Smooth muscle cell (in vitro differentiated cells): Measurements from ENCODE around the gene JAK1. TPM values are rescaled to one million over a fixed set of nuclear protein-coding genes. Genes with fewer than 3 reads are reported as not detected.

ENCODE experiments used
- DNase-seq: peaks from one replicate; lab custom pipeline; 2025; ENCODE audit not compliant: unreplicated experiment; lab: John Stamatoyannopoulos, UW
- H2AFZ ChIP-seq: fragments of 200-600 bp; sonication (generic); 2 replicates; pipeline ENCODE4 v1.6.0; 2016; ENCODE audit warnings: antibody characterized with exemption, low read depth, mild to moderate bottlenecking
- H3F3A ChIP-seq: fragments of 200-600 bp; sonication (generic); 2 replicates; pipeline ENCODE4 v1.6.0; 2017; ENCODE audit warnings: antibody characterized with exemption, low read depth
- H3K27ac ChIP-seq: fragments of 200-600 bp; sonication (generic); 2 replicates; pipeline ENCODE4 v1.5.1; 2016; ENCODE audit warnings: low read depth, mild to moderate bottlenecking
- H3K27me3 ChIP-seq: fragments of 200-600 bp; sonication (generic); 2 replicates; pipeline ENCODE4 v1.6.1; 2016; ENCODE audit warnings: low read depth, mild to moderate bottlenecking
- H3K36me3 ChIP-seq: fragments of 200-600 bp; sonication (generic); 2 replicates; pipeline ENCODE4 v1.5.1; 2016; ENCODE audit warnings: low read depth
- H3K4me1 ChIP-seq: fragments of 200-600 bp; sonication (generic); 2 replicates; pipeline ENCODE4 v1.5.1; 2016; ENCODE audit warnings: low read depth
- H3K4me2 ChIP-seq: fragments of 200-600 bp; sonication (generic); 2 replicates; pipeline ENCODE4 v1.6.0; 2016; ENCODE audit warnings: mild to moderate bottlenecking
- H3K4me3 ChIP-seq: fragments of 200-600 bp; sonication (generic); 2 replicates; pipeline ENCODE4 v1.5.1; 2016; ENCODE audit warnings: mild to moderate bottlenecking
- H3K79me2 ChIP-seq: fragments of 200-600 bp; sonication (generic); 2 replicates; pipeline ENCODE4 v1.6.0; 2016; ENCODE audit warnings: low read depth, mild to moderate bottlenecking
- H3K9ac ChIP-seq: fragments of 200-600 bp; sonication (generic); 2 replicates; pipeline ENCODE4 v1.6.0; 2016; ENCODE audit warnings: low read depth
- H3K9me3 ChIP-seq: fragments of 200-600 bp; sonication (generic); replicated peaks from 2 replicates; pipeline ENCODE4 v1.5.1; 2016; ENCODE audit warnings: low read depth
- H4K20me1 ChIP-seq: fragments of 200-600 bp; sonication (generic); 2 replicates; pipeline ENCODE4 v1.6.0; 2016; ENCODE audit warnings: low read depth
- WGBS: methylation state at CpG from one replicate; pipeline ENCODE4 v1.1.7; 2016; ENCODE audit warnings: low lambda C conversion rate; 5-methylcytosine and 5-hydroxymethylcytosine counted together
- polyA plus RNA-seq: library from polyadenylated mRNA; unstranded; fragments of >200 nt; fragmentation: Nextera tagmentation; extraction: Ambion mirVana; gene quantifications from 2 replicates; pipeline ENCODE4 v1.2.1, GENCODE V29; 2016
- total RNA-seq: library from RNA; depleted of rRNA; stranded (reverse); fragments of >200 nt; gene quantifications from 2 replicates; pipeline ENCODE4 v1.2.3, GENCODE V29; 2014
- TF ChIP-seq, protein P1 (sequence below): fragments of 200-600 bp; sonication (generic); IDR thresholded peaks from 2 replicates; pipeline ENCODE4 v1.5.1; 2017; ENCODE audit warnings: borderline replicate concordance, mild to moderate bottlenecking, antibody characterized with exemption; ENCODE audit not compliant: insufficient read depth, poor library complexity, severe bottlenecking

Gene JAK1
- total and polyA plus RNA-seq, 2 experiments from 2014 or later = 44.9 to 110 TPM

DNA sequence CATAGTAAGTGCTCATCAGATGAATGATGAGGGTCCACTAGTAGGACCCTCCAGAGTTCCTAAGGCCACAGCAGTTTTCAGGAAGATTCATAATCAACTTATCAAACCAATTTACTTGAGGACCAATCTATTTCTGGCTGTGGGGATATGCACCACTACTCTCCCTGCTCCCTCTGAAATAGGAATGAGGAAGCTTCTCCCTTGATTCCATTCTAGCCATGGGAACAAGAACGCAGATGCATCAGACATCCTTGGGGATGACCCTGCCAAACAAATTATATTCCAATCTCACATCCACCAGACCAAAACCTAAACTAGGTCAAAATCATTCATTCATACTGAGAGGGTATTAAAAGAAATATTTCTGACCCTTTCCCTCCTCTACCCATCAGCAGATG lies 31.5 kb downstream of the JAK1 start:
- Histone ChIP-seq H2AFZ (peak overlapping the region; percentile 83), H3K9me3 (no peaks in the 10 kb centered on the region), H3K27ac (peak overlapping the region; percentile 98), H3F3A (peaks cover 10% of the 10 kb centered on the region), H4K20me1 (peaks cover 10% of the 10 kb centered on the region), H3K79me2 (peaks cover 64% of the 10 kb centered on the region), H3K4me1 (peaks cover 7% of the 10 kb centered on the region), H3K9ac (peak overlapping the region; percentile 91), H3K27me3 (no peaks in the 10 kb centered on the region), H3K36me3 (no peaks in the 10 kb centered on the region), H3K4me2 (peak overlapping the region; percentile 77), H3K4me3 (no peak overlapping the region)
- no peak for DNase-seq
- TF ChIP-seq, protein P1, sequence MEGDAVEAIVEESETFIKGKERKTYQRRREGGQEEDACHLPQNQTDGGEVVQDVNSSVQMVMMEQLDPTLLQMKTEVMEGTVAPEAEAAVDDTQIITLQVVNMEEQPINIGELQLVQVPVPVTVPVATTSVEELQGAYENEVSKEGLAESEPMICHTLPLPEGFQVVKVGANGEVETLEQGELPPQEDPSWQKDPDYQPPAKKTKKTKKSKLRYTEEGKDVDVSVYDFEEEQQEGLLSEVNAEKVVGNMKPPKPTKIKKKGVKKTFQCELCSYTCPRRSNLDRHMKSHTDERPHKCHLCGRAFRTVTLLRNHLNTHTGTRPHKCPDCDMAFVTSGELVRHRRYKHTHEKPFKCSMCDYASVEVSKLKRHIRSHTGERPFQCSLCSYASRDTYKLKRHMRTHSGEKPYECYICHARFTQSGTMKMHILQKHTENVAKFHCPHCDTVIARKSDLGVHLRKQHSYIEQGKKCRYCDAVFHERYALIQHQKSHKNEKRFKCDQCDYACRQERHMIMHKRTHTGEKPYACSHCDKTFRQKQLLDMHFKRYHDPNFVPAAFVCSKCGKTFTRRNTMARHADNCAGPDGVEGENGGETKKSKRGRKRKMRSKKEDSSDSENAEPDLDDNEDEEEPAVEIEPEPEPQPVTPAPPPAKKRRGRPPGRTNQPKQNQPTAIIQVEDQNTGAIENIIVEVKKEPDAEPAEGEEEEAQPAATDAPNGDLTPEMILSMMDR = no peak
- WGBS = 100% methylated on average over 1 of the region's 1 CpG

DNA sequence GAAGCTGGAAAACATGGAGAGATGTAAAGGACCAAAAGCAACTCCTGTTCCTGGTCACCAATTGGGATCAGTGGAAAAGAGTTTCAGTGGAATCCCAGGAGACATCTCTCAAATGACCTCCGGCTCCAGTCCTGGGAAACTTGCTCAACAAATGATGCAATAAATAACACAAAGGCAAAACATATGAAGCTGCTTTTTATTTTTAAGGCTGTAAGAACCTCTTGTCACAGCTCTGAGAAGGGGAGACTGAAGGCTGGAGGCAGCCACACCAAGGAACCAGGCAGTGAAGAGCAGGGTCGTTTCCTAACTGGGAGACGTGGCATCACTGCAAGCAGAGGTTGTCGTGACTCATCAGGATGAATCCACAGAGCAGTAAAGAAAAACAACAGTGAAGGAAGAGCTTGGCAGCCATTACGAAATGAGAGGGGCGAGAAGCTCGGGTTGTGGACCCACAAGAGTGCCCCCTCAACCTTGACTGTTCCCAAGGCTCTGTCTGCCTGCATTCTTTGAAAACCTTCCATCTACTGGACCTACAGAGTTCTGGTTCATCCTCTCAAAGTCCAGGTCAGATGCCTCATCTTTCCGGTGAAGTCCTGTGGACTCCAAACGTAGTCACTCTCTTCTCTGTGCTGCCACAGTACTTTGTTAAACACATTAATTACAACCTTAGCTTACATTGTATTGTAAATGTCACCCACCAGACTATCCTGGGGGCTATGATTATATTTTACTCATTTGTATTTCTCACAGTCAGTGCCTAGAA lies 32.1 kb downstream of the JAK1 start:
- peaks cover 65% of the 10 kb centered on the region for H3K79me2 ChIP-seq
- no peaks in the 10 kb centered on the region for H3K9me3 ChIP-seq
- peak overlapping the region; percentile 91 for H3K9ac ChIP-seq
- H3K4me3 ChIP-seq = no peak overlapping the region
- H3F3A ChIP-seq = peaks cover 10% of the 10 kb centered on the region
- TF ChIP-seq, protein P1 = no peak
- no peaks in the 10 kb centered on the region for H3K36me3 ChIP-seq
- peak overlapping the region; percentile 77 for H3K4me2 ChIP-seq
- H2AFZ ChIP-seq = peak overlapping the region; percentile 83
- H3K27ac ChIP-seq = peak overlapping the region; percentile 98
- peaks cover 7% of the 10 kb centered on the region for H3K4me1 ChIP-seq
- H3K27me3 ChIP-seq = no peaks in the 10 kb centered on the region
- peaks cover 9% of the 10 kb centered on the region for H4K20me1 ChIP-seq
- no peak for DNase-seq
- 47% methylated on average over 9 of the region's 9 CpGs for WGBS

DNA sequence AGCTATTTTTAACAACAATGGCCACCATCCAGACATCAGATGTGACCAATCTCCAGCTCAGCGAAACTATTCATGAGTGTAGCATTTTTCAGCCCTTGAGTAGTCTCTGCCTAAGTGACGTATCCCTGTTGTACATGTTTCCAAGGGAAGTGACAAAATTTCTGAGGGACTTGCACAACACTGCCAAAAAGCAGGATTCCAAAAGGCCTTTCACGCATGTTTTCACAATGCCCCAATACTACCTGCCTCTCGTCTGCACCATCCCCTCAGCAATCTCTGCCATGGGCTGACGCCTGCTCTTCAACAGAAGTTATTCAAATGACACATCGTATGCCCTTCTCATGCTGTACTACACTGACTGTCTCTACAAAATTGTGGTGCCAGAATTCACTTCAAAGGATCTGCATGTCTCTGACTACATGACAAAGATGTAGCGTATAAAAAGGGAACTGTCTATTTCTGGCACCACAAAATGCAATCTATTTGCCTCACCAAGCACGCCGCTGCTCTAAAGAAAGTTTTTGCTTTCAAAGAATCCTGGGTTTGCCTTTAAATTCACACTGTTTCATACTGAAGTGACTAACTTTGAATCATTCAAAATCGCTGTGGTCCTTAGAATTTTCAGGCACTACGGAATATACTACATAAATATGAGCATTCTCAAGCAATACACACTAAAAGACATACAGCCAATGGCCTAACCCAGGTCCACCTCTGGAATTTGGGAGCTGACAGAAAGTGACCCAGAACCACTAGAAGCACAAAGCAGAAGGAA lies 32.9 kb downstream of the JAK1 start:
- 55% methylated on average over 11 of the region's 11 CpGs for WGBS
- Histone ChIP-seq H3K27ac (peak overlapping the region; percentile 98), H3K27me3 (no peaks in the 10 kb centered on the region), H3K4me3 (no peak overlapping the region), H3K4me2 (peak overlapping the region; percentile 77), H3K36me3 (no peaks in the 10 kb centered on the region), H3K9ac (peak overlapping the region; percentile 91), H3K4me1 (peaks cover 7% of the 10 kb centered on the region), H3K79me2 (peaks cover 67% of the 10 kb centered on the region), H3K9me3 (no peaks in the 10 kb centered on the region), H3F3A (peaks cover 10% of the 10 kb centered on the region), H4K20me1 (peaks cover 10% of the 10 kb centered on the region), H2AFZ (peak overlapping the region; percentile 83)
- TF ChIP-seq, protein P1 = no peak
- no peak for DNase-seq
